CD4-positive, CD25-positive, alpha-beta regulatory T cell (primary cell): ENCODE results near the gene BCL2L15. TPM values are rescaled to one million over a fixed set of nuclear protein-coding genes. Genes with fewer than 3 reads are reported as not detected.
A peak's percentile ranks its signal among the peaks of the same experiment; 100 is the strongest.

Source experiments
- ATAC-seq, 2 donors: fragments of 150-1000 bp; cut with Tn5 transposase; one replicate each; pipeline ENCODE4 v1.10.0; 2021; ENCODE audit warnings: low read depth in 2 of 2, moderate number of reproducible peaks in 2 of 2, moderate library complexity in 1 of 2
- DNase-seq, 3 donors: peaks; one replicate each; pipeline versions ENCODE4 v3.0.0 to v3.0.0-alpha.2; 2012 to 2022; ENCODE audit warnings: mixed read lengths in 1 of 3
- H3K27ac ChIP-seq: one replicate; pipeline ENCODE4 v1.7.0; 2013; ENCODE audit warnings: mild to moderate bottlenecking, low read length; ENCODE audit not compliant: insufficient read depth, poor library complexity, severe bottlenecking
- H3K27me3 ChIP-seq: one replicate; pipeline ENCODE4 v1.7.0; 2013; ENCODE audit warnings: low read length; ENCODE audit not compliant: control insufficient read depth, insufficient read depth
- H3K36me3 ChIP-seq: one replicate; pipeline ENCODE4 v1.7.0; 2013; ENCODE audit warnings: mild to moderate bottlenecking, low read length, moderate library complexity; ENCODE audit not compliant: control insufficient read depth, insufficient read depth
- H3K4me1 ChIP-seq: 2 replicates; pipeline ENCODE4 v1.7.0; 2013; ENCODE audit warnings: mild to moderate bottlenecking, low read length; ENCODE audit not compliant: insufficient read depth, control insufficient read depth, poor library complexity, severe bottlenecking
- H3K4me3 ChIP-seq: one replicate; pipeline ENCODE4 v1.7.0; 2013; ENCODE audit warnings: low read depth, mild to moderate bottlenecking, low read length, moderate library complexity
- H3K9me3 ChIP-seq, 2 experiments: 1 replicate in 1 of 2; 2 replicates in 1 of 2; pipeline ENCODE4 v1.7.0; 2013; ENCODE audit warnings: low read length in 2 of 2, mild to moderate bottlenecking in 1 of 2, moderate library complexity in 1 of 2; ENCODE audit not compliant: control insufficient read depth in 2 of 2
- H3K27ac Mint-ChIP-seq, 3 donors: one replicate each; pipeline ENCODE4 v1.8.0; 2020 to 2022; ENCODE audit warnings: mild to moderate bottlenecking in 3 of 3, mixed read lengths in 3 of 3, moderate library complexity in 2 of 3
- H3K27me3 Mint-ChIP-seq: one replicate; pipeline ENCODE4 v1.8.0; 2022; ENCODE audit warnings: mild to moderate bottlenecking, mixed read lengths
- H3K36me3 Mint-ChIP-seq: one replicate; pipeline ENCODE4 v1.8.0; 2020; ENCODE audit warnings: mixed read lengths
- H3K4me1 Mint-ChIP-seq, 4 donors: one replicate each; pipeline ENCODE4 v1.8.0; 2020 to 2022; ENCODE audit warnings: mixed read lengths in 4 of 4, mild to moderate bottlenecking in 1 of 4
- H3K4me3 Mint-ChIP-seq, 4 donors: one replicate each; pipeline ENCODE4 v1.8.0; 2020 to 2022; ENCODE audit warnings: mild to moderate bottlenecking in 4 of 4, mixed read lengths in 4 of 4, moderate library complexity in 3 of 4
- H3K9me3 Mint-ChIP-seq, 7 donors: one replicate each; pipeline ENCODE4 v1.8.0; 2020 to 2022; ENCODE audit warnings: mixed read lengths in 7 of 7, mild to moderate bottlenecking in 3 of 7, moderate library complexity in 2 of 7
- polyA plus RNA-seq, 4 donors: library from polyadenylated mRNA; unstranded; fragments of 300-500 nt; fragmentation: Illumina TruSeq; gene quantifications; one replicate each; pipeline ENCODE4 v1.2.3, GENCODE V29; 2021
- total RNA-seq: library from RNA; stranded (reverse); gene quantifications from one replicate; pipeline ENCODE4 v1.2.3, GENCODE V29; 2022

The BCL2L15 gene
- total and polyA plus RNA-seq, 5 donors from 2014 or later, result 0.30 to 2.2 (median 0.79) TPM

DNA sequence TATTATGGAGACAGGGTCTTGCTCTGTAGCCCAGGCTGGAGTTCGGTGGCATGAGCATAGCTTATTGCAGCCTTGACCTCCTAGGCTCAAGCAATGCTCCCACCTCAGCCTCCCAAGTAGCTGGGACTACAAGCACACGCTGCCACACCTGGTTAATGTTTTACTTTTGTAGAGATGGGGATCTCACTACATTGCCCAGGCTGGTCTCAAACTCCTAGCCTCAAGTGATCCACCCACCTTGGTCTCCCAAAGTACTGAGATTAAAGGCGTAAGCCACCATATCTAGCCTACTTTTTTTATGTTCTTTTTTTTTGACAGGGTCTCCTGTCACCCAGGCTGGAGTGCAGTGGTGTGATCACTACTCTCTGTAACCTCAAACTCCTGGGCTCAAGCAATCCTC is 5.9 kb upstream of the BCL2L15 start:
- Histone ChIP-seq H3K4me3 (no peak overlapping the region), H3K27ac (no peak overlapping the region), H3K36me3 (peaks cover 43% of the 10 kb centered on the region), H3K27me3 (no peaks in the 10 kb centered on the region), H3K9me3 (no peaks in the 10 kb centered on the region), H3K4me1 (no peaks in the 10 kb centered on the region)
- Mint-ChIP-seq H3K27ac (no peak overlapping the region), H3K27me3 (no peaks in the 10 kb centered on the region), H3K36me3 (peaks cover 35% of the 10 kb centered on the region), H3K9me3 (no peaks in the 10 kb centered on the region), H3K4me1 (peaks cover 9 to 38% (median 24%) of the 10 kb centered on the region in 4 donors), H3K4me3 (no peak overlapping the region)
- ATAC-seq (no peak), DNase-seq (no peak)

GRCh38 chr1:113891631-113892220 is 4.3 kb upstream of the BCL2L15 start:
- H3K9me3 ChIP-seq, result no peaks in the 10 kb centered on the region
- H3K27me3 ChIP-seq, result no peaks in the 10 kb centered on the region
- Mint-ChIP-seq H3K4me1 (peaks cover 21 to 40% (median 25%) of the 10 kb centered on the region in 4 donors), H3K9me3 (no peaks in the 10 kb centered on the region), H3K27me3 (no peaks in the 10 kb centered on the region), H3K36me3 (peaks cover 27% of the 10 kb centered on the region), H3K27ac (peak overlapping the region; percentile 32 to 44 (median 38)), H3K4me3 (no peak overlapping the region)
- H3K4me1 ChIP-seq, result peaks cover 9% of the 10 kb centered on the region
- no peak overlapping the region for H3K27ac ChIP-seq
- ATAC-seq (no peak), DNase-seq (no peak)
- peaks cover 30% of the 10 kb centered on the region for H3K36me3 ChIP-seq
- no peak overlapping the region for H3K4me3 ChIP-seq

GRCh38 chr1:113890816-113891215 is 3.4 kb upstream of the BCL2L15 start:
- Histone ChIP-seq H3K27me3 (no peaks in the 10 kb centered on the region), H3K4me1 (peaks cover 10% of the 10 kb centered on the region), H3K4me3 (no peak overlapping the region), H3K36me3 (peaks cover 21% of the 10 kb centered on the region), H3K27ac (no peak overlapping the region), H3K9me3 (no peaks in the 10 kb centered on the region)
- no peak for DNase-seq
- Mint-ChIP-seq H3K9me3 (no peaks in the 10 kb centered on the region), H3K4me1 (peaks cover 25 to 41% (median 27%) of the 10 kb centered on the region in 4 donors), H3K27me3 (no peaks in the 10 kb centered on the region), H3K4me3 (no peak overlapping the region), H3K36me3 (peaks cover 26% of the 10 kb centered on the region), H3K27ac (peak overlapping the region; percentile 52 to 77 (median 61))
- ATAC-seq, result no peak

- peak overlapping the region in 2 of 4 donors; percentile 68 to 79 for H3K4me3 Mint-ChIP-seq
- peaks cover 22 to 33% (median 24%) of the 10 kb centered on the region in 4 donors for H3K4me1 Mint-ChIP-seq
- no peaks in the 10 kb centered on the region for H3K9me3 Mint-ChIP-seq
- no peaks in the 10 kb centered on the region for H3K27me3 Mint-ChIP-seq
- H3K36me3 ChIP-seq, result no peaks in the 10 kb centered on the region
- H3K27ac ChIP-seq, result no peak overlapping the region
- H3K9me3 ChIP-seq, result no peaks in the 10 kb centered on the region
- no peaks in the 10 kb centered on the region for H3K27me3 ChIP-seq
- H3K27ac Mint-ChIP-seq, result peak overlapping the region; percentile 13 to 48 (median 16)
- H3K36me3 Mint-ChIP-seq, result peaks cover 22% of the 10 kb centered on the region
- H3K4me3 ChIP-seq, result peak overlapping the region; percentile 15
- peaks cover 10% of the 10 kb centered on the region for H3K4me1 ChIP-seq
- ATAC-seq (no peak), DNase-seq (no peak)
Observed at GRCh38 chr1:113886417-113887401, 672 bp downstream of the BCL2L15 start.

DNA sequence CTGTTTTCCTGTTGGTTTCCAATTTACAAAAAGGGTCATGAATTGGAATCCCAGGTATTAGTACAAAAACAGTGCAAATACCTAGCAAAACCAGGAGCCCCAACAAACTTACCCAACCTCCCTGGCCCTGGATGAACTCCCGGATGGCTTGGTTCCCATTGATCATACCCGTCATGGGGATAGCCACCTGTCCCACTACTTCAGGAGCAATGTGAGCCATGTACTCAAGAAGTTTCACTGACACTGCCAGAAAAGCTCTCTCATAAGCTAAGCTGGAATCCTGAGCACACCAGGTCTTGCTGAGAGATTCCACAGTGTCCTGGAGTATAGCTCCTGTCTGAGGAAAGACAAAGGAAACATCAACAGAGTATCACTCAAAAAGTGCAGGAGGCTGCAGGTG is 5.7 kb downstream of the BCL2L15 start:
- H3K27ac ChIP-seq, result no peak overlapping the region
- no peak for DNase-seq
- ATAC-seq, result no peak
- no peaks in the 10 kb centered on the region for H3K9me3 ChIP-seq
- peaks cover 26% of the 10 kb centered on the region for H3K4me1 ChIP-seq
- H3K36me3 ChIP-seq, result no peaks in the 10 kb centered on the region
- no peaks in the 10 kb centered on the region for H3K27me3 ChIP-seq
- Mint-ChIP-seq H3K27ac (peak overlapping the region in 1 of 3 donors; percentile 49), H3K4me1 (peaks cover 31 to 45% (median 41%) of the 10 kb centered on the region in 4 donors), H3K4me3 (no peak overlapping the region), H3K36me3 (peaks cover 14% of the 10 kb centered on the region), H3K9me3 (no peaks in the 10 kb centered on the region), H3K27me3 (no peaks in the 10 kb centered on the region)
- H3K4me3 ChIP-seq, result no peak overlapping the region

DNA sequence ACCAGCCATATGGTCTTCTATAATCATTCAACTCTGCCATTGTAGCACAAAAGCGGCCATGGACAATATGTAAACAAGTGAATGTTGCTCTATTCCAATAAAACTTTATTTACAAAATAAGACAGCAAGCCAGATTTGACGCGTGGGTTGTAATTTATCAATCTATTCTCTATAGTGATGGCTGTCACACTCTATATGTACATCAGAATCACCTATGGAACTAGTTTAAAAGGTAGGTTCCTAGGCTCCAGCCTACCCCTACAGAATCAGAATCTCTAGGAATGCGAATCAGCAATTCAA is 7.7 kb downstream of the BCL2L15 start:
- Mint-ChIP-seq H3K4me1 (peaks cover 38 to 50% (median 43%) of the 10 kb centered on the region in 4 donors), H3K27ac (peak overlapping the region in 2 of 3 donors; percentile 79 to 87), H3K36me3 (peaks cover 10% of the 10 kb centered on the region), H3K27me3 (no peaks in the 10 kb centered on the region), H3K4me3 (no peak overlapping the region), H3K9me3 (no peaks in the 10 kb centered on the region)
- H3K36me3 ChIP-seq, result no peaks in the 10 kb centered on the region
- no peaks in the 10 kb centered on the region for H3K27me3 ChIP-seq
- DNase-seq, result no peak
- no peak for ATAC-seq
- no peak overlapping the region for H3K27ac ChIP-seq
- H3K4me1 ChIP-seq, result peaks cover 33% of the 10 kb centered on the region
- no peaks in the 10 kb centered on the region for H3K9me3 ChIP-seq
- H3K4me3 ChIP-seq, result peak overlapping the region; percentile 49

DNA sequence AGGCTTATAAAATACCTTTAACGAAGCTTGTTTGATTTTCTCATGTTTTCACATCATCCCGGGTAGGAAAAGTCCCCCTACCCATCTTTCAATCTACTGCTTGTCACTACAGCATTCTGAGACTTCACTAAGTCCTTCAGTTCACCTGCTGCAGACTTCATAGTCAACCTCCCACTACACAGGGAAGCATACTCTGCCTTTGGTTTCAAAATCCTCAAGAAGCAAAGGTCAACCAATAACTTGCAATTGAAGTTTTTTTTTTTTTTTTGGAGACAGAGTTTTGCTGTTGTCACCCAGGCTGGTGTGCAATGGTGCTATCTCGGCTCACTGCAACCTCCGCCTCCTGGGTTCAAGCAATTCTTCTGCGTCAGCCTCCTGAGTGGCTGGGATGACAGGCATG is 11.2 kb downstream of the BCL2L15 start:
- H3K4me3 ChIP-seq, result no peak overlapping the region
- peak overlapping the region in 1 of 4 donors; percentile 27 for H3K4me3 Mint-ChIP-seq
- no peak for ATAC-seq
- no peaks in the 10 kb centered on the region for H3K9me3 ChIP-seq
- no peaks in the 10 kb centered on the region for H3K36me3 Mint-ChIP-seq
- no peaks in the 10 kb centered on the region for H3K36me3 ChIP-seq
- H3K27ac Mint-ChIP-seq, result peak overlapping the region in 1 of 3 donors; percentile 3
- DNase-seq, result no peak
- no peaks in the 10 kb centered on the region for H3K27me3 Mint-ChIP-seq
- H3K27ac ChIP-seq, result no peak overlapping the region
- H3K4me1 ChIP-seq, result peaks cover 65% of the 10 kb centered on the region
- no peaks in the 10 kb centered on the region for H3K9me3 Mint-ChIP-seq
- peaks cover 49 to 73% (median 56%) of the 10 kb centered on the region in 4 donors for H3K4me1 Mint-ChIP-seq
- H3K27me3 ChIP-seq, result no peaks in the 10 kb centered on the region
